ENCODE results near the gene ADAM33. TPM values are rescaled to one million over a fixed set of nuclear protein-coding genes. Genes with fewer than 3 reads are reported as not detected.

ADAM33 gene
- total and polyA plus RNA-seq, 2 of the 13 experiments (the other 11 are each of a cell fraction or from before 2014, with no cell fraction given), result not detected

GRCh38 chr20:3670511-3670910, 11.3 kb downstream of the ADAM33 start:
- Histone ChIP-seq H3K27ac (ENCODE audit: extremely low read length, insufficient read depth, low read length) (no peak overlapping the region), H3K79me2 (ENCODE audit: insufficient read depth, low read length) (no peaks in the 10 kb centered on the region), H3K4me3 (replicated peaks in 1 of 3; ENCODE audit: insufficient read depth in 1 of 3, low read depth in 2 of 3, low read length in 3 of 3) (no peak overlapping the region), H3K36me3 (replicated peaks in 1 of 2; ENCODE audit: control insufficient read depth in 1 of 2, insufficient read depth in 2 of 2, low read length in 2 of 2) (no peaks in the 10 kb centered on the region), H4K20me1 (ENCODE audit: insufficient read depth, low read length) (no peaks in the 10 kb centered on the region), H3K9me3 (ENCODE audit: low read length) (no peaks in the 10 kb centered on the region), H3K9ac (ENCODE audit: insufficient read depth, low read depth, low read length) (no peak overlapping the region), H3K27me3 (ENCODE audit: control insufficient read depth in 1 of 2, insufficient read depth in 2 of 2, low read length in 2 of 2) (peaks cover 42 to 77% of the 10 kb centered on the region in 2 experiments), H2AFZ (ENCODE audit: low read length) (no peak overlapping the region), H3K4me2 (ENCODE audit: low read depth, low read length) (no peak overlapping the region), H3K4me1 (ENCODE audit: insufficient read depth, low read length) (peaks cover 8% of the 10 kb centered on the region; the same call in 1 of the 2 replicates)
- intact Hi-C loops (cut with micrococcal nuclease; ENCODE audit: unreplicated experiment) (no loop called here), in situ Hi-C loops (cut with HindIII; ENCODE audit: extremely low pct_ligation_motif_present, low pct_unique_long_range_greater_than_20kb) (no loop called here)
- POLR2A ChIA-PET, result no interaction called here
- TF ChIP-seq STAG1 (CRISPR knock-in tag; IDR thresholded peaks at IDR 0.05) (peak; percentile 25), MXI1 (IDR thresholded peaks at IDR 0.05; ENCODE audit: borderline replicate concordance, low read depth, low read length) (no peak), MYC (CRISPR knock-in tag; IDR thresholded peaks at IDR 0.05; ENCODE audit: borderline replicate concordance) (no peak), NR2F6 (IDR thresholded peaks at IDR 0.05) (no peak), NR2F6 (CRISPR knock-in tag; IDR thresholded peaks at IDR 0.05) (no peak), MEIS1 (CRISPR knock-in tag; IDR thresholded peaks at IDR 0.05; ENCODE audit: borderline replicate concordance) (no peak), NFE2 (CRISPR knock-in tag; IDR thresholded peaks at IDR 0.05) (no peak), ZNF343 (CRISPR knock-in tag; IDR thresholded peaks at IDR 0.05) (no peak), ZFP1 (CRISPR knock-in tag; IDR thresholded peaks at IDR 0.05) (no peak), ELK4 (CRISPR knock-in tag; IDR thresholded peaks at IDR 0.05; ENCODE audit: borderline replicate concordance) (no peak)
- TF ChIP-seq, protein P1, sequence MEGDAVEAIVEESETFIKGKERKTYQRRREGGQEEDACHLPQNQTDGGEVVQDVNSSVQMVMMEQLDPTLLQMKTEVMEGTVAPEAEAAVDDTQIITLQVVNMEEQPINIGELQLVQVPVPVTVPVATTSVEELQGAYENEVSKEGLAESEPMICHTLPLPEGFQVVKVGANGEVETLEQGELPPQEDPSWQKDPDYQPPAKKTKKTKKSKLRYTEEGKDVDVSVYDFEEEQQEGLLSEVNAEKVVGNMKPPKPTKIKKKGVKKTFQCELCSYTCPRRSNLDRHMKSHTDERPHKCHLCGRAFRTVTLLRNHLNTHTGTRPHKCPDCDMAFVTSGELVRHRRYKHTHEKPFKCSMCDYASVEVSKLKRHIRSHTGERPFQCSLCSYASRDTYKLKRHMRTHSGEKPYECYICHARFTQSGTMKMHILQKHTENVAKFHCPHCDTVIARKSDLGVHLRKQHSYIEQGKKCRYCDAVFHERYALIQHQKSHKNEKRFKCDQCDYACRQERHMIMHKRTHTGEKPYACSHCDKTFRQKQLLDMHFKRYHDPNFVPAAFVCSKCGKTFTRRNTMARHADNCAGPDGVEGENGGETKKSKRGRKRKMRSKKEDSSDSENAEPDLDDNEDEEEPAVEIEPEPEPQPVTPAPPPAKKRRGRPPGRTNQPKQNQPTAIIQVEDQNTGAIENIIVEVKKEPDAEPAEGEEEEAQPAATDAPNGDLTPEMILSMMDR (CRISPR knock-in tag; IDR thresholded peaks at IDR 0.05), result 0 out of 2 replicates have a peak, but pooled peaks have one; percentile 12
- TF ChIP-seq, protein P2, sequence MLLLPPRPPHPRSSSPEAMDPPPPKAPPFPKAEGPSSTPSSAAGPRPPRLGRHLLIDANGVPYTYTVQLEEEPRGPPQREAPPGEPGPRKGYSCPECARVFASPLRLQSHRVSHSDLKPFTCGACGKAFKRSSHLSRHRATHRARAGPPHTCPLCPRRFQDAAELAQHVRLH (CRISPR knock-in tag; IDR thresholded peaks at IDR 0.05; ENCODE audit: borderline replicate concordance, low read depth), result no peak
- TF ChIP-seq, protein P3, sequence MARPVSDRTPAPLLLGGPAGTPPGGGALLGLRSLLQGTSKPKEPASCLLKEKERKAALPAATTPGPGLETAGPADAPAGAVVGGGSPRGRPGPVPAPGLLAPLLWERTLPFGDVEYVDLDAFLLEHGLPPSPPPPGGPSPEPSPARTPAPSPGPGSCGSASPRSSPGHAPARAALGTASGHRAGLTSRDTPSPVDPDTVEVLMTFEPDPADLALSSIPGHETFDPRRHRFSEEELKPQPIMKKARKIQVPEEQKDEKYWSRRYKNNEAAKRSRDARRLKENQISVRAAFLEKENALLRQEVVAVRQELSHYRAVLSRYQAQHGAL (CRISPR knock-in tag; IDR thresholded peaks at IDR 0.05; ENCODE audit: not compliant biosample characterization), result no peak
- TF ChIP-seq, protein P4, sequence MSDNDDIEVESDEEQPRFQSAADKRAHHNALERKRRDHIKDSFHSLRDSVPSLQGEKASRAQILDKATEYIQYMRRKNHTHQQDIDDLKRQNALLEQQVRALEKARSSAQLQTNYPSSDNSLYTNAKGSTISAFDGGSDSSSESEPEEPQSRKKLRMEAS (IDR thresholded peaks at IDR 0.05), result 0 out of 2 replicates have a peak, but pooled peaks have one; percentile 23
- CTCF ChIA-PET (ENCODE audit: low intra/inter-chr PET ratio, low total read pairs), result no interaction called here
- peak; percentile 45 for ATAC-seq
- 3% methylated on average over 6 of the region's 6 CpGs for WGBS (ENCODE audit: low lambda C conversion rate)
- FAIRE-seq, result no peak
- no peak for DNase-seq (ENCODE audit: low spot score)
- BruUV-seq (replicated peaks), result no TSS peak
